ENCODE measurements around the gene ASXL1.

- no peak for TF ChIP-seq GATA2 (IDR thresholded peaks at IDR 0.05; ENCODE audit: low read depth, low read length)
- TF ChIP-seq GATA3 (IDR thresholded peaks at IDR 0.05; ENCODE audit: low read depth, low read length): no peak
These were observed 102.1 kb downstream of the ASXL1 start for GRCh38 chr20:32460231-32460630.

All from SH-SY5Y (cell line).